Measurements from ENCODE around the gene RPS13.
A peak's percentile ranks its signal among the peaks of the same experiment; 100 is the strongest.
"Not testable (repeated sequence)": the region's sequence is repeated elsewhere in the genome, so short reads cannot be mapped to it uniquely, and the experiment has no call there.

RPS13 gene

GRCh38 chr11:17077520-17078401, at the start of gene RPS13:
RPS13 (minus strand) TSS chr11:17077667; CDS start chr11:17077641, 26 bp downstream.
- peak; percentile 91 for DNase-seq

GRCh38 chr11:17121981-17122380, 44.5 kb upstream of the RPS13 start:
- DNase-seq, result no peak

GRCh38 chr11:17117262-17117661, 39.8 kb upstream of the RPS13 start:
- DNase-seq, result no peak

GRCh38 chr11:17116117-17116516, 38.6 kb upstream of the RPS13 start:
- DNase-seq, result no peak

- DNase-seq, result not testable (repeated sequence)
Observed at GRCh38 chr11:17107745-17108144, 30.3 kb upstream of the RPS13 start.

GRCh38 chr11:17105404-17106040, 28.1 kb upstream of the RPS13 start:
- DNase-seq, result not testable (repeated sequence)

GRCh38 chr11:17102462-17102861, 25.0 kb upstream of the RPS13 start:
- no peak for DNase-seq

- DNase-seq, result no peak
Observed at GRCh38 chr11:17098658-17099057, 21.2 kb upstream of the RPS13 start.

GRCh38 chr11:17098038-17098437, 20.6 kb upstream of the RPS13 start:
- no peak for DNase-seq

GRCh38 chr11:17085976-17086375, 8.5 kb upstream of the RPS13 start:
- not testable (repeated sequence) for DNase-seq

GRCh38 chr11:17077240-17077519, 287 bp downstream of the RPS13 start:
- DNase-seq, result no peak

- no peak for DNase-seq
Observed at GRCh38 chr11:17076517-17077239, 789 bp downstream of the RPS13 start.

GRCh38 chr11:17075506-17075905, 2.0 kb downstream of the RPS13 start:
- no peak for DNase-seq

- no peak for DNase-seq
Observed at GRCh38 chr11:17073370-17074027, 4.0 kb downstream of the RPS13 start.

GRCh38 chr11:17067417-17067816, 10.1 kb downstream of the RPS13 start:
- DNase-seq, result no peak

GRCh38 chr11:17066691-17067090, 10.8 kb downstream of the RPS13 start:
- no peak for DNase-seq

GRCh38 chr11:17063171-17064002, 14.1 kb downstream of the RPS13 start:
- no peak for DNase-seq

- not testable (repeated sequence) for DNase-seq
Observed at GRCh38 chr11:17051146-17051545, 26.3 kb downstream of the RPS13 start.

- DNase-seq, result not testable (repeated sequence)
Observed at GRCh38 chr11:17048491-17048890, 29.0 kb downstream of the RPS13 start.

GRCh38 chr11:17046690-17047089, 30.8 kb downstream of the RPS13 start:
- no peak for DNase-seq

- DNase-seq, result no peak
Observed at GRCh38 chr11:17036666-17037658, 40.5 kb downstream of the RPS13 start.
